CD14-positive monocyte (primary cell): ENCODE data around the gene URGCP. TPM values are rescaled to one million over a fixed set of nuclear protein-coding genes. Genes with fewer than 3 reads are reported as not detected.
A peak's percentile ranks its signal among the peaks of the same experiment; 100 is the strongest.
"Not testable (repeated sequence)": the region's sequence is repeated elsewhere in the genome, so short reads cannot be mapped to it uniquely, and the experiment has no call there.

Experiments used
- DNase-seq, 3 donors: peaks; one replicate each; pipeline ENCODE4 v3.0.0-alpha.2; 2011 to 2022
- H2AFZ ChIP-seq: 2 replicates; pipeline ENCODE4 v1.6.0; 2012; ENCODE audit warnings: mild to moderate bottlenecking, low read depth, low read length, inconsistent platforms; ENCODE audit not compliant: insufficient read depth, poor library complexity, severe bottlenecking
- H3K27ac ChIP-seq, 2 donors: 1 replicate in 1 of 2; 2 replicates in 1 of 2; pipeline ENCODE4 v1.5.1; 2012 to 2013; ENCODE audit warnings: low read length in 2 of 2, control low read depth in 1 of 2, inconsistent platforms in 1 of 2, low read depth in 1 of 2, mild to moderate bottlenecking in 1 of 2
- H3K27me3 ChIP-seq, 2 donors: one replicate each; pipeline versions ENCODE4 v1.6.0 to v1.6.1; 2011 to 2013; ENCODE audit warnings: low read length in 2 of 2; ENCODE audit not compliant: control insufficient read depth in 2 of 2, insufficient read depth in 2 of 2
- H3K36me3 ChIP-seq, 2 donors: replicated peaks in 1 of 2; 1 replicate in 1 of 2; 2 replicates in 1 of 2; pipeline versions ENCODE4 v1.5.1 to v1.6.1; 2012 to 2013; ENCODE audit warnings: low read length in 2 of 2, control low read depth in 1 of 2, inconsistent platforms in 1 of 2, mild to moderate bottlenecking in 1 of 2; ENCODE audit not compliant: insufficient read depth in 2 of 2, control insufficient read depth in 1 of 2
- H3K4me1 ChIP-seq, 2 donors: 1 replicate in 1 of 2; 2 replicates in 1 of 2; pipeline versions ENCODE4 v1.5.1 to v1.6.1; 2012 to 2013; ENCODE audit warnings: low read length in 2 of 2, control low read depth in 1 of 2, inconsistent platforms in 1 of 2, mild to moderate bottlenecking in 1 of 2, moderate library complexity in 1 of 2; ENCODE audit not compliant: insufficient read depth in 2 of 2, control insufficient read depth in 1 of 2
- H3K4me2 ChIP-seq: replicated peaks from 2 replicates; pipeline ENCODE3; 2012; ENCODE audit warnings: low read length, moderate library complexity, mild to moderate bottlenecking; ENCODE audit not compliant: poor library complexity, severe bottlenecking; ENCODE audit errors: extremely low read depth
- H3K4me3 ChIP-seq, 3 experiments: fragments of 200-600 bp in 1 of 3; sonication (generic) in 1 of 3; replicated peaks in 1 of 3; 1 replicate in 2 of 3; 2 replicates in 1 of 3; pipeline ENCODE4 v1.5.1; 2011 to 2013; ENCODE audit warnings: low read length in 3 of 3, mild to moderate bottlenecking in 3 of 3, control low read depth in 2 of 3, low read depth in 2 of 3, inconsistent platforms in 1 of 3, moderate library complexity in 1 of 3
- H3K79me2 ChIP-seq: 2 replicates; pipeline ENCODE4 v1.6.0; 2012; ENCODE audit warnings: mild to moderate bottlenecking, control low read depth, inconsistent platforms, low read length, moderate library complexity; ENCODE audit not compliant: insufficient read depth
- H3K9ac ChIP-seq: 2 replicates; pipeline ENCODE4 v1.6.0; 2017; ENCODE audit warnings: low read length, mild to moderate bottlenecking; ENCODE audit not compliant: insufficient read depth, poor library complexity, severe bottlenecking
- H3K9me3 ChIP-seq, 2 donors: replicated peaks in 1 of 2; 1 replicate in 1 of 2; 2 replicates in 1 of 2; pipeline versions ENCODE4 v1.5.1 to v1.6.1; 2012 to 2013; ENCODE audit warnings: low read length in 2 of 2, control low read depth in 1 of 2; ENCODE audit not compliant: control insufficient read depth in 1 of 2, insufficient read depth in 1 of 2
- H4K20me1 ChIP-seq: 2 replicates; pipeline ENCODE4 v1.6.0; 2012; ENCODE audit warnings: mild to moderate bottlenecking, low read length, control low read depth, moderate library complexity; ENCODE audit not compliant: insufficient read depth
- H3K27ac Mint-ChIP-seq, 7 donors: one replicate each; pipeline ENCODE4 v1.8.0; 2020; ENCODE audit warnings: mild to moderate bottlenecking in 7 of 7, mixed read lengths in 7 of 7, moderate library complexity in 6 of 7, inconsistent platforms in 2 of 7
- H3K27me3 Mint-ChIP-seq, 3 donors: one replicate each; pipeline ENCODE4 v1.8.0; 2021 to 2022; ENCODE audit warnings: low read depth in 3 of 3, mild to moderate bottlenecking in 3 of 3, mixed read lengths in 3 of 3, moderate library complexity in 3 of 3, inconsistent platforms in 1 of 3
- H3K36me3 Mint-ChIP-seq, 2 donors: one replicate each; pipeline ENCODE4 v1.8.0; 2020; ENCODE audit warnings: mixed read lengths in 2 of 2, inconsistent platforms in 1 of 2, mild to moderate bottlenecking in 1 of 2
- H3K4me1 Mint-ChIP-seq: one replicate; pipeline ENCODE4 v1.8.0; 2020; ENCODE audit warnings: mild to moderate bottlenecking, mixed read lengths
- H3K4me3 Mint-ChIP-seq, 2 donors: one replicate each; pipeline ENCODE4 v1.8.0; 2020; ENCODE audit warnings: mild to moderate bottlenecking in 2 of 2, mixed read lengths in 2 of 2, moderate library complexity in 1 of 2
- H3K9me3 Mint-ChIP-seq, 7 donors: one replicate each; pipeline ENCODE4 v1.8.0; 2020 to 2022; ENCODE audit warnings: mixed read lengths in 7 of 7, mild to moderate bottlenecking in 6 of 7, moderate library complexity in 6 of 7, inconsistent platforms in 2 of 7
- WGBS: methylation state at CpG from one replicate; pipeline ENCODE4 v1.1.5; 2013; ENCODE audit warnings: missing lambda C conversion rate; ENCODE audit not compliant: insufficient coverage; 5-methylcytosine and 5-hydroxymethylcytosine counted together
- intact Hi-C, 2 donors: fragments of 100-400 bp; cut with micrococcal nuclease; formaldehyde crosslinking; loops; one replicate each; pipeline versions ENCODE4 v1.15.0 to v1.15.1; 2023
- polyA plus RNA-seq, 3 donors: library from polyadenylated mRNA; depleted of rRNA in 1 of 3; unstranded in 2 of 3; stranded (reverse) in 1 of 3; fragments of 300-500 nt in 2 of 3; fragments of >200 nt in 1 of 3; fragmentation: Illumina TruSeq in 2 of 3; gene quantifications; 1 replicate in 2 of 3; 2 replicates in 1 of 3; pipeline ENCODE4 v1.2.3, GENCODE V29; 2012 to 2021
- TF ChIP-seq, protein P1 (sequence below): fragments of 200-600 bp; IDR thresholded peaks from one replicate; pipeline ENCODE4 v1.8.0; 2022; ENCODE audit warnings: antibody characterized with exemption, mild to moderate bottlenecking

Gene URGCP
- polyA plus RNA-seq, 3 donors: 5.7 to 6.8 (median 5.9) TPM

DNA sequence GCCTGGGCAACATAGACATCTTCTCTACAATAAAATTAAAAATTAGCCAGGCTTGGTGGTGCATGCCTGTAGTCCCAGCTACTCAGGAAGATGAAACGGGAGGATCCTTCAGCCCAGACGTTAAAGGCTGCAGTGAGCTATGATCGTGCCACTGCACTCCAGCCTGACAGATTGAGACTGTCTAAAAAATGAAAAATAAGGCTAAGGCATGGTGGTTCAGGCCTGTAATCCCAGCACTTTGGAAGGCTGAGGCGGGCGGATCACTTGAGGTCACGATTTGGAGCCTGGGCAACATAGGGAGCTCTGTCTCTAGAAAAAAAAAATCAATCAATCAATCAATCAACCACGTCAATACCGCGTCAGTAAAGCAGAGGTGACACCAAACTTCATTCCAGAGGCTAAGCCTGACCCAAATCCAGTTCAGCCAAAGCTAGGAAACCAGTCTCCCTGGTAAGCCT is 68.2 kb downstream of the URGCP start:
- intact Hi-C loops: loop anchor here (2.0 to 10.0 kb wide), 5 partner anchors 83 to 737 kb away; partner anchors contain the start of genes BLVRA (in 1 of the 2), COA1 (in 1 of the 2), DDX56 (in 1 of the 2) and STK17A (in 1 of the 2)
- 90% methylated on average over 5 of the region's 9 CpGs for WGBS
- Histone ChIP-seq H3K36me3 (no peaks in the 10 kb centered on the region), H3K4me3 (peak overlapping the region in 1 of 3 experiments; percentile 61), H3K4me1 (peaks cover 10 to 13% of the 10 kb centered on the region in 2 donors), H4K20me1 (no peaks in the 10 kb centered on the region), H3K9me3 (no peaks in the 10 kb centered on the region), H3K9ac (peak overlapping the region; percentile 39), H3K4me2 (peak overlapping the region; percentile 61), H3K79me2 (no peaks in the 10 kb centered on the region), H2AFZ (peak overlapping the region; percentile 85), H3K27ac (no peak overlapping the region), H3K27me3 (peaks cover 0 to 3% of the 10 kb centered on the region in 2 donors)
- peaks cover 0 to 8% (median 4%) of the 10 kb centered on the region in 7 donors for H3K9me3 Mint-ChIP-seq
- DNase-seq: no peak
- H3K27ac Mint-ChIP-seq: peak overlapping the region in 2 of 7 donors; percentile 75 to 77
- no peaks in the 10 kb centered on the region for H3K36me3 Mint-ChIP-seq
- H3K4me3 Mint-ChIP-seq: peak overlapping the region; percentile 73 to 86
- peaks cover 17% of the 10 kb centered on the region for H3K4me1 Mint-ChIP-seq
- peaks cover 4 to 14% (median 7%) of the 10 kb centered on the region in 3 donors for H3K27me3 Mint-ChIP-seq
- TF ChIP-seq, protein P1, sequence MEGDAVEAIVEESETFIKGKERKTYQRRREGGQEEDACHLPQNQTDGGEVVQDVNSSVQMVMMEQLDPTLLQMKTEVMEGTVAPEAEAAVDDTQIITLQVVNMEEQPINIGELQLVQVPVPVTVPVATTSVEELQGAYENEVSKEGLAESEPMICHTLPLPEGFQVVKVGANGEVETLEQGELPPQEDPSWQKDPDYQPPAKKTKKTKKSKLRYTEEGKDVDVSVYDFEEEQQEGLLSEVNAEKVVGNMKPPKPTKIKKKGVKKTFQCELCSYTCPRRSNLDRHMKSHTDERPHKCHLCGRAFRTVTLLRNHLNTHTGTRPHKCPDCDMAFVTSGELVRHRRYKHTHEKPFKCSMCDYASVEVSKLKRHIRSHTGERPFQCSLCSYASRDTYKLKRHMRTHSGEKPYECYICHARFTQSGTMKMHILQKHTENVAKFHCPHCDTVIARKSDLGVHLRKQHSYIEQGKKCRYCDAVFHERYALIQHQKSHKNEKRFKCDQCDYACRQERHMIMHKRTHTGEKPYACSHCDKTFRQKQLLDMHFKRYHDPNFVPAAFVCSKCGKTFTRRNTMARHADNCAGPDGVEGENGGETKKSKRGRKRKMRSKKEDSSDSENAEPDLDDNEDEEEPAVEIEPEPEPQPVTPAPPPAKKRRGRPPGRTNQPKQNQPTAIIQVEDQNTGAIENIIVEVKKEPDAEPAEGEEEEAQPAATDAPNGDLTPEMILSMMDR: no peak

- H3K27ac ChIP-seq: peak overlapping the region; percentile 31 to 65
- peak overlapping the region; percentile 64 for H3K4me2 ChIP-seq
- peaks cover 4 to 8% of the 10 kb centered on the region in 2 donors for H3K9me3 ChIP-seq
- peak overlapping the region; percentile 43 for H2AFZ ChIP-seq
- no peaks in the 10 kb centered on the region for H3K36me3 Mint-ChIP-seq
- H3K4me3 Mint-ChIP-seq: peak overlapping the region; percentile 62 to 83
- no peak overlapping the region for H3K9ac ChIP-seq
- H4K20me1 ChIP-seq: no peaks in the 10 kb centered on the region
- peaks cover 10 to 13% of the 10 kb centered on the region in 2 donors for H3K4me1 ChIP-seq
- H3K27me3 Mint-ChIP-seq: peaks cover 0 to 4% (median 3%) of the 10 kb centered on the region in 3 donors
- no peaks in the 10 kb centered on the region for H3K79me2 ChIP-seq
- 58% methylated on average over 4 of the region's 8 CpGs for WGBS
- H3K36me3 ChIP-seq: no peaks in the 10 kb centered on the region
- H3K4me1 Mint-ChIP-seq: peaks cover 17% of the 10 kb centered on the region
- intact Hi-C loops: loop anchor here (5.0 to 10.0 kb wide), 4 partner anchors 80 to 740 kb away; partner anchors contain the start of genes BLVRA (in 1 of the 2), COA1 (in 1 of the 2), DDX56 (in 1 of the 2) and STK17A (in 1 of the 2)
- peak overlapping the region; percentile 8 to 65 (median 64) for H3K4me3 ChIP-seq
- H3K27ac Mint-ChIP-seq: peak overlapping the region; percentile 60 to 89 (median 82)
- no peaks in the 10 kb centered on the region for H3K27me3 ChIP-seq
- H3K9me3 Mint-ChIP-seq: peaks cover 0 to 17% (median 7%) of the 10 kb centered on the region in 7 donors
- TF ChIP-seq, protein P1: no peak
- peak; percentile 77 to 93 (median 84) for DNase-seq
Observed at GRCh38 chr7:43834463-43835251, 71.7 kb downstream of the URGCP start.

GRCh38 chr7:43830917-43831316 is 75.5 kb downstream of the URGCP start:
- not testable (repeated sequence) for H3K27ac Mint-ChIP-seq, H3K4me2 ChIP-seq, H3K27ac ChIP-seq, DNase-seq, H3K27me3 ChIP-seq, H3K4me3 Mint-ChIP-seq, H3K9me3 ChIP-seq, H3K27me3 Mint-ChIP-seq, H3K9ac ChIP-seq, H3K79me2 ChIP-seq, H4K20me1 ChIP-seq, H3K4me1 ChIP-seq, H3K36me3 Mint-ChIP-seq, H3K4me3 ChIP-seq, H2AFZ ChIP-seq, H3K36me3 ChIP-seq
- intact Hi-C loops: loop anchor here in 1 of 2 donors (10.0 kb wide), 3 partner anchors 76 to 744 kb away; partner anchors contain the start of genes BLVRA, COA1 and DDX56
- H3K9me3 Mint-ChIP-seq: peaks cover 0 to 19% (median 10%) of the 10 kb centered on the region in 7 donors
- H3K4me1 Mint-ChIP-seq: peaks cover 10% of the 10 kb centered on the region
